Measurements from ENCODE around the gene MTRR.

DNA sequence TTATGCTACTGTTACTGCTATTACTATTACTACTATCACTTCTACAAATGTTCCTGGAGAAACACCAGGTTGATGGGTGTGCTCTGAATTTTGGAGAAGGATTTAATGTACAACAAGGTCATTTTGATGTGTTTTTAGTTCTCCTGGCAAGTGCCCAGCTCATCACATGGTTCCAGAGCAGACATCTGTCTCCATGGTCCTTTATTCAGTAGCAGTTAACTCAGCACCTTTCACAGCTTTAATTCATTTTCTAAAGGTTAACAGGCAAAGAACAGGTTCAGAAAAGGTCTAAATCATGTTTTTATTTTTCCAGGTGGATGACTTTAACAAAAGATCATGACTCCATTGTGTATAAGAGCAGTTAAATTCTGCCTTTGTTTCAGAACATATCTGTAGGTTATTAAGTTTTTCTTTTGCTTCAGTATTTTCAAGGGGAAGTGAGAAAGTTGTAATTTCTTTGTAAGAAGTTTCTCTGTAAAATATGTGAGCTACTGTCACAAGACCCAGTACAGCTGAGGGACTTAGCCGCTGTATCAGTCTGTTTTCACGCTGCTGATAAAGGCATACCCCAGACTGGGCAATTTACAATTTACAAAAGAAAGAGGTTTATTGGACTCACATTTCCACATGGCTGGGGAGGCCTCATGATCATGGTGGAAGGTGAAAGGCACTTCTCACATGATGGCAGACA lies 41.9 kb downstream of the MTRR start:
- TF ChIP-seq POLR2AphosphoS5 (IDR thresholded peaks at IDR 0.05; ENCODE audit: borderline replicate concordance, low read depth, low read length) (no peak), EZH2 (IDR thresholded peaks at IDR 0.05) (no peak)

All from SK-N-MC (cell line).